NCI-H446 treated with DMSO at 0.1 percent for 48 hours (cell line): ENCODE data around the gene SVIL.
"Not testable (repeated sequence)": the region's sequence is repeated elsewhere in the genome, so short reads cannot be mapped to it uniquely, and the experiment has no call there.

Source experiments
- DNase-seq: peaks from one replicate; lab custom pipeline; 2025; lab: John Stamatoyannopoulos, UW

SVIL gene

DNA sequence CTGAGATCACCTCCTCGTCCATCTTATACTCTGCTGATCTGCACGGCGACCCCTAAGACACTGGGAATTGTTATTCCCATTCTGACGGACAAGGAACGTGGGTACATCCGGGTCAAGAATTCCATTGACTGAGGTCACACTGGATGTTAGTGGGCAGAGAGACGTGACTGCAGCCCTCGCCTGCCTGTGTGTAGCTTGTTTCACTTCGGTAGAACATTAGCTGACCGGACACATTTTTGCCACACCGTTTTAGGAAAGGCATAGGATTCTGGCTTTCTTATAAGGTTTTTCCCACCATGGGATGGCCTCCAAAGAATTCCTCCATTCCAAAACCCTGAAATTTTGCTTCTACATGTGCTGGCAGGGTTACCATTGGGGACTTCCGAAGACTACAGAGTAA, 118.9 kb downstream of the SVIL start:
- not testable (repeated sequence) for DNase-seq

GRCh38 chr10:29515104-29515503, 119.7 kb downstream of the SVIL start:
- not testable (repeated sequence) for DNase-seq

- no peak for DNase-seq
Measured at GRCh38 chr10:29514306-29514705, 120.5 kb downstream of the SVIL start.

DNA sequence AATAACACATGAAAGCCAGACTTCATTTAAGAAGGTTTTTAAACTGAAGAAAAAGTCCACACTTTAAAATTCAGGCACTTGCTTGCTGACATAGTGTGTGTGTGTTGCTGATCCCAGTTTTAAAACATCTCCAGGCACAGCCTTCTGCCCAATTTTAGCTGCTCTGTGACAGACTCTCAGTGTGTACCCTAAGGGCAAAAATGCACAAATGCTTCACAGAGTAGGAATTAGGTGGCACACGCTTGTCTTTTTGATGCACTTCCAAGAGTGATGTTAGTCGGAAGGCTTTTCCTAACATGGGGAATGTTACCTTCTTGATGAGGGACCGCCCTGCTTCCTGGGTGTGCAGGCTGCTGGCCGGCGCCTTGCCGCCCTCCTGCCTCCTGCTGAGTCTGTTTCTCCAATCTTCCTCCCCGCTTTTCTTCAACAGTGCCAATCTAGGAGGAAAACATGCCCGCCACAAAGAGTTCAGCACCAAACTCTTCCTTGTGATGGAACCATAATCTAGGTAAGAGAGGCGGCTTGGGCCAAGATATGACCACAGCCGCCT, 122.3 kb downstream of the SVIL start:
- no peak for DNase-seq

DNA sequence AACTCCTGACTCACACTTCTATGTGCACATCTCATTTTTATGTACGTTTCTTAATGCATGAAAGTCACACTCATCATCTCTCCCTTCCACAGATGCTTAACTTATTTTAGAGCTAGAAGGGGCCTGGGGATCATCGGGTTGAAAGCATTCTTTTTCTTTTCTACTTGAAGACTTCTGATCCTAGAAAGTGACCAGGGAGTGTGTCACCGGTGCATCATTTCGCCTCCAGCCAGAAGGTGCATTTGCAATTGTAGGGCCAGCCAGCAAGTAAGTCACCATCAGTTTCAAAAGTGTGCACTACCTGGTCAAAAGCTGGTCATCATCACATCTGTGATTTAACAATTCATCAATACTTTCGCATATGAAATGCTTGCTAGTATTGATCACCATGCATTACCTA, 123.0 kb downstream of the SVIL start:
- not testable (repeated sequence) for DNase-seq

DNA sequence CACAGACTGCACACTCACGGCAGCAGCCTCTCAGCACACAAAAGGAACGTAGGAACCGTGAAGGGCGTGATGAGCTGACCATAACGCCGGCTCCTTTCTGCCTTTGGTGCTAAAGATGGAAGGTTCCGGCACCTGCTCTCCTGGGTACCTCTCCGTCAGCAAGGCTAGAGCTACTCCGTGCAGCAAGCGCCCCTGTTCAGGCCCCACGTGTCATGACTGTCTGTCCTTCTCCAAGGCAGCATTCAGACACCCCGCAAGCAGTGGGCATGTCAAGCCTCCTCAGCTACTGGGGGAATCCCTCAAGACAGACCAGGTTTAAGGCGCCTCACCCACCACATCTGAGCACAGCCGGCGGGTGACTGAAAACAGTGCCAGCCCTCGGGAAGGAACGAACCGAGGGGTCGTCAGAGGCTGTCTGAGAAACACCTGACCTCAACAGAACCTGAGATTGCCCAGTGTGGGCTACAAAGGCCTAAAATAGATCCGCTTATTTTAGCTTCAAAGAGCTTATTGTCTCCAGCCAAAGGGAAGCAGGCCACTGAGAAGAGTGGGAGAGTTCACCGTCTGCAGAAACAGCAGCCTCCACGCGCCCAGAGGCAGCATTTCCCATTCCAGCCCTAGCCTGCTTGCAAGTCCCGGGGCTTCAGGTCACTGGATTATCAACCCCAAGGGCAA, 124.2 kb downstream of the SVIL start:
- DNase-seq = not testable (repeated sequence)

- DNase-seq = no peak
Measured at GRCh38 chr10:29508554-29509244, 126.1 kb downstream of the SVIL start.

- not testable (repeated sequence) for DNase-seq
Measured at GRCh38 chr10:29507750-29508149, 127.0 kb downstream of the SVIL start.

DNA sequence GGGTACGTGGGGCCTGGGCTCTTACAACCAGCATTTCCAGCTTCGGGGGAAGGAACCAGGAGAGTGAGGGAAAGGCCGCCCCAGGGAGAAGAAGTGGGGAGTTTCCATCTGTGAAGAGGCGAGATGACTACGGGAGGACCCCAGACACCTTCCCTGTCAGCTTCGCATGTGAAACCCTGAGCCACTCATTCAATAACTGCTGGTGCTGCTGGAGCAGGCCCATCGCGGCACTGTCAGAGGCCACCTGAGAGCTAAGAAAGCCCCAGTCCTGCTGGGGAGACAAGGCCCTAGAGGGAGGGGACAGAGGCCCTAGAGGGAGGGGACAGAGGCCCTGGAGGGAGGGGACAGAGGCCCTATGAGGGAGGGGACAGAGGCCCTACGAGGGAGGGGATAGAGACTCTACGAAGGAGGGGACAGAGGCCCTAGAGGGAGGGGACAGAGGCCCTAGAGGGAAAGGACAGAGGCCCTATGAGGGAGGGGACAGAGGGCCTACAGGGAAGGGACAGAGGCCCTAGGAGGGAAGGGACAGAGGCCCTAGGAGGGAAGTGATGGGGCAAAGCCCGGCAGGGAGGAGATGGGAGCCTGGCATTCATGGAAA, 128.3 kb downstream of the SVIL start:
- not testable (repeated sequence) for DNase-seq

- DNase-seq = no peak
Measured at GRCh38 chr10:29502351-29502750, 132.4 kb downstream of the SVIL start.

DNA sequence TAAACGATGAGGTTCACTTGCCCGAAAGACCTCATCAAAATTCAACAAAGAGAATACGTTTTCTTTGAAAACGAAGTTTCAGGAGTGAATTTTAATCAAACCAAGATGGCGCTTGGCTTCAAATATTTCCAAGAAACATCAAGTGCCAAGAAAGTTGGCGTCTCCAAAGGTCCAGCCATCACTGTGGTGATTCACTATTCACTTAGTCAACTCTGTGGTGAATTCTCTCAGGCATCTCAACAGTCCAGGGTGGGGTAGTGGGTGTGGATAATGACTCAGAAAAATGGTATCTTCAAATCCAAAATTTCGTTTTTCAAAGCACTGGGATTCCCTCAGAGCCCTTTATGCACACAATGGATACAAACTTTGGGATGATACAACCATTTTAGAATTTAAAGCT, 133.1 kb downstream of the SVIL start:
- DNase-seq = no peak

- DNase-seq = no peak
Measured at GRCh38 chr10:29499993-29500537, 134.7 kb downstream of the SVIL start.

DNA sequence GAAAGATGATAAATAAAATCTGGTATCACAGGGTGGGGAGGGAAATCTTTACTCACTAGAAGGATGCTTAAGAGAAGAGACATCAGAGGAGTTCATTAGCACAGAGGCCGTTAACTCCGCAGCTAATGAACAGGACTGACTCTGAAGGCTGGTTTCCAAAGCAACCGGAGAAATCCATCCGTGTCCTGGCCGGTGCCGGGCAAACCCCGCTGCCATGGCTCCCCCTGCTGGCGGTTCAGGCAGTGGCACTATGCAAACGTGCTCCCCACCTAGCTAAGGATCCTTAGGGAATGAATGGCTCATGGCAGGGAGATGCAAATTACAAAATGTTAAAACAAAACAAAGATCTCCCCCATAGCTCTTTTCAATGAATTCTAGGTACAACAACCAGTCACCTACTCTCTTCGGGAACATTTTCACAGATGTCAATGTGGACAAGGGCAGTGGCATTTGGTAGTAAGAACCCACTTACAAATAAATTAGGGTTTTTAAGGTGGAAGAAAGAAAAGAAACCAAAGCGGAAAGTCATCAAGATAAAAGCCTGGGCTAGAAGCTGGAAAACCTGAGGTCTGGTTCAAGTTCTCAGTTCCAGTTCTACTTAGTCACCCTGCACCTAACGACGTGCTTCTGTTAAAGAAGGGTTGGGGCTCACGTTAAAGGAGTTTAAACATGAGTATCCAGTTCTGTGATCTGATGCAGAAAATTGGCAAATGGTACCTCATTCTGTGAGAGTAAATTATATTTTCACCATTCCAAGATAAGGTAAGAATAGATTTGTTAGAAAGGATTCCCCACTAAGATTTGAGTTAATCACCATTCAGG, 138.2 kb downstream of the SVIL start:
- DNase-seq = no peak

DNA sequence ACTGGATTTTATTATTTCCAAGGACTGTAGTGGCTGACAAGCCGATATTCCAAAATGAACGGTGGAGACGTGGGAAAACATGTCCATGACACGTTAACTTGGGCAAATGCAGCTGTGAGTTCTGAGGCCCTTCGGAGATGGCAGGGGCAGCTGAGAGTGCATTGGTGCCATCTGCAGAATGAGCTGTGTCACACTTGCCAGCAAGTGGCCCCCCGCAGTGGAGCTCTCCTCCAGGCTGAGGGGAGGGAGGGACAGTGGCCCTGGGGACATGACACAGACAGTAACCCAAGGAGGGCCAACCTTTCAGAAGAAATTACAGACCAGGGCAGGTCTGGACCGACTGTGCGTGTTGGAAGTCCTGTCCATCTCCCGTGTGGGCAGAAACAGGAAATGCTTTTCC, 139.4 kb downstream of the SVIL start:
- DNase-seq = no peak

DNA sequence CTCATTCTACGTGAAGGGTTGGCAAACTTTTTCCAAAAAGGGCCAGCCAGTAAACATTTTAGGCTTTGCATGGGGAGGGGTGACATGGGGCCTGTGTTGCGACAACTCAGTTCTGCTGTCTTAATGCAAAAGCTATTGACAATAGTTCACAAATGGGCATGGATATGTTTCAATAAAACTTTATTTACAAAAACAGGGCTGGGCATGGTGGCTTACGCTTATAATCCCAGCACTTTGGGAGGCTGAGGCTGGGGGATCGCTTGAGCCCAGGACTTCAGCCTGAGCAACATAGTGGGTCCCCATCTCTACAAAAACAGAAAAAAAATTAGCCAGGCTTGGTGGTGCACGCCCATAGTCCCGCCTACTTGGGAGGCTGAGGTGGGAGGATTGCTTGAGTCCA, 141.1 kb downstream of the SVIL start:
- DNase-seq = no peak

DNA sequence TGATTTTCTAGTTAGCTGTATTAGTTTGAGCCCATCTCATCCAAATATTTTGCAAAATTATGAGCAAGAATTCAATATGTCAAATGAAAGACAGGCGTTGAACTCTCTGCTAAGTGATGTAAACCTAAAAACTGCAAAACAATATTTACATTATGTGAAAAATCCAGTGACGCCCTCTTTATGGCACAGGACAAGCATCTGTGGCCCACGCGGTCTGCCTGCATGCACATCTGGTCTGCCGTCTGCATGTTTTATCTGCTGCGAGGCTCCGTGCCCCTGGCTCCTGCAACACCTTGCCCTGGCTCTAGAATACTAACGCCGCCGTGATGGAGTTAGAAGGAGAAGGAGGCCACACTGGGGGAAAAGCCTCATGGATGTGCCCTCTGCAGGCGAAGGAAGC, 142.0 kb downstream of the SVIL start:
- DNase-seq = no peak

- DNase-seq = no peak
Measured at GRCh38 chr10:29491918-29492317, 142.9 kb downstream of the SVIL start.

- not testable (repeated sequence) for DNase-seq
Measured at GRCh38 chr10:29490781-29491280, 143.9 kb downstream of the SVIL start.

GRCh38 chr10:29488471-29488870, 146.3 kb downstream of the SVIL start:
- DNase-seq = not testable (repeated sequence)

DNA sequence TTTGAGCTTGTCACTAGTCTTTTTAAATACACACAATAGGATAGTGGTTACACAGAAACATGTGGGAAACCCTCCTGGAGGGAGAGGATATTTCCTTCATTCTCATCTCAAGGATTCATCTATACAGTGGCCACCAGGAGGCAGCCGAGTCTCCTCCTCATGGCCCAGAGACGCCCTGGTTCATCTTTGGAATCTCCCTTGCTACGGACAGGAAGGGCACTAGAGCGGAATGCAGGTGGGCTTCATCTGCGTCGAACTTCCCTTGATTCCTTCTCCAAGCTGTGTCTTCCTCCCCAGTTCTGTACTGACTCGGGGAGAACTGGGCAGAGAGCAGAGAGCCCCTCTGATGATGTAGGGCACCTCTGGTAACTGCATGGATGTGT, 146.9 kb downstream of the SVIL start:
- DNase-seq = not testable (repeated sequence)

- DNase-seq = not testable (repeated sequence)
Measured at GRCh38 chr10:29487032-29487883, 147.5 kb downstream of the SVIL start.
